HG02885 (cell line): ENCODE measurements around the gene BCL2A1.
A peak's percentile ranks its signal among the peaks of the same experiment; 100 is the strongest.
"Not testable (repeated sequence)": the region's sequence is repeated elsewhere in the genome, so short reads cannot be mapped to it uniquely, and the experiment has no call there.

Source experiments
- ATAC-seq: cut with Tn5 transposase; IDR thresholded peaks from one replicate; pipeline ENCODE4 v1.9.1; 2021; ENCODE audit warnings: mild to moderate bottlenecking; ENCODE audit not compliant: unreplicated experiment, poor library complexity

The BCL2A1 gene

GRCh38 chr15:79964232-79964805, 6.7 kb downstream of the BCL2A1 start:
- ATAC-seq, result no peak

- ATAC-seq, result not testable (repeated sequence)
Measured at GRCh38 chr15:79962921-79963320, 8.1 kb downstream of the BCL2A1 start.

DNA sequence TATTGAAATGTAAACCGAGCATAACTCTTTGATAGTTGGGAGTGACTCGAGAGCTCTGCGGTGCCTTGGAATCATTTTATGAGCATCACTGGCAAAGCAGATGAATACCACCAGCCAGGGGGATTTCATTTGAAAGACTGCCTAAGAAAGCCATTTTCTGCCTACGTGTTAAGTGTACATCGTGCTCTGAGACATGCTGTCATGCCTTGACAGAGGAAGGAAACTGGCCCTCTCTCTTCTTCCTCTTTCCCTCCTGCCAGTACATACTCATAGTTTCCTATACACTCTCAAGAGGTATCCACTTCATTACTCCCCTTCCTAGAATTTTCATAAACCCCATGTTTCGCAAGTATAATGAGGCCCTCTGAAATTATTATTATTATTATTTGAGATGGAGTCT, 8.8 kb downstream of the BCL2A1 start:
- ATAC-seq, result peak; percentile 70

DNA sequence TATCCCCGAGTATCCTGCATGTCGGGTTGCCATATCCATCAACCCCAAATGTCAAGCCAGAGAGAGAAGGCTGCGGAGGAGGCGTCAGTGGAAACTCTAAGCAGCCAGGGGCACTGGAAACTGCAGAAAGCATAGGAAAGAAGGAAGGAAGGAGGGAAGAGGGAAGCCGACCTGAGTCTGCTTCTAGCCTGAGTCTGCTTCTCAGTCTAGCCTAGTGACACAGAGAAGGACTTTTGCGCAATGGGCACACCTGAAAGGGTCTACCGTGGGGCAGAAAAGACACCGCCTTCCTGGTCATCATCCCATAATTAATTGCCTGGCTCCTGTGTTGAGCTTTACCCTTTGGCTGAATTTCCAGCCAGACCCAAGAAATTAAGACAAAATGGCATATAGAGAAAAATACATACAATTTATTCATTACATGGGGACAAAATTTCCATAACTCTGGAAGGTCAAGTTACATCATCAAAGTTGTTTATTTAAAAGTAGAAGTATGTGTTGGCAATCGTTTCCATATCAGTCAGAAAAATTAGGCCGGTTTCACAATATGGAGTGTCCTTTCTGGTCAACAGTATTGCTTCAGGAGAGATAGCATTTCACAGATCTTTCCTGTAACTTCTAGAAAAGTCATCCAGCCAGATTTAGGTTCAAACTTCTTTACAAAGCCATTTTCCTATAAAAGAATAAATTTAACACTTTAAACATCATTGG, 10.3 kb downstream of the BCL2A1 start:
- no peak for ATAC-seq

- no peak for ATAC-seq
Measured at GRCh38 chr15:79957741-79958140, 13.3 kb downstream of the BCL2A1 start.

GRCh38 chr15:79956354-79956939, 14.5 kb downstream of the BCL2A1 start:
- ATAC-seq, result no peak

DNA sequence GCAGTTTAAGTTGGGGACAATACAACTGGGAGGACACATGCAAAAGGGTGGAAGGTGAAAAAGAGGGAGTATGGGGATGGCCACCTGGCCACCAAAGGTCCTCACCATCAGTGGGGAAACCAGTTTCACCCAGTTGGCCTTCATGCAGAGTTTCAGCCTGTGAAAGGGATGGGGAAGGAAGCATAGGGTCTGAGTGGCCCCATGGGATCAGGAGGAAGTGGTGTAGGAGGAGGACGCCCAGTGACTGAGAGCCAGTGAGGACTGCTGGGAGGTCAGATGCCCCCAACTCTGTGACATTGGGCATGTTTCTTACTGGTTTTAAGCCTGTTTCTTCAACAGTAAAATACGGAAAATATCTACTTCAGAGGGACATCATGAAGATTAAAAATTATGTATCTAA, 16.3 kb downstream of the BCL2A1 start:
- no peak for ATAC-seq

GRCh38 chr15:79953951-79954444, 17.0 kb downstream of the BCL2A1 start:
- no peak for ATAC-seq

- no peak for ATAC-seq
Measured at GRCh38 chr15:79952329-79952728, 18.7 kb downstream of the BCL2A1 start.

DNA sequence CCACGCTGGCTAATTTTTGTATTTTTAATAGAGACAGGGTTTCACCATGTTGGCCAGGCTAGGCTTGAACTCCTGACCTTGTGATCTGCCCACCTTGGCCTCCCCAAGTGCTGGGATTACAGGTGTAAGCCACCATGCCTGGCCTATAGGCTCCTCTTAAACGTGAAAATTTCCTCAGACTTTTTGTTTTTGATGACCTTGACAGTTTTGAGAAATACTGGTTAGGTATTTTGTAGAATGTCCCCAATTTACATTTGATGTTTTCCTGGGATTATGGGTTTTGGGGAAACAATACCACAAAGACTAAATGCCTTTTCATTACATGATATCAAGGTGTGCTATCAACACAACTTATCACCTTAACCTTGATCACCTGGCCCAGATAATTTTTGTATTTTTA, 20.7 kb downstream of the BCL2A1 start:
- ATAC-seq, result no peak

GRCh38 chr15:79948761-79949160, 22.2 kb downstream of the BCL2A1 start:
- no peak for ATAC-seq

- ATAC-seq, result no peak
Measured at GRCh38 chr15:79948095-79948695, 22.8 kb downstream of the BCL2A1 start.

DNA sequence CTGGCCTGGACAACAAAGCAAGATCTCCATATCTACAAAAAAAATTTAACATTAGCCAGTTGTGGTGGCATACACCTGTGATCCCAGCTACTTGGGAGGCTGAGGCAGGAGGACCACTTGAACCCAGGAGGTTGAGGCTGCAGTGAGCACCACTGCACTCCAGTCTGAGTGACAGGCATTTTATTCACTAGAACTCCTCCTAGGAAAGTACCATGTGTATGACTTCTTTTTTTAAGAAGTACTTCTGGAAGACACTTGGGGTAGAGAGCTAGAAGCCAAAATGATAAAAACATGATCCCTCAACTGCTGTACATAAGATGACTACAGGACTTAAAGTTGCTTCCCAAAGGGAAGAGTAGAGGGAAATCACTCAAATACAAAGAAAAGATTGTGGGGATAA, 24.0 kb downstream of the BCL2A1 start:
- ATAC-seq, result no peak

- ATAC-seq, result no peak
Measured at GRCh38 chr15:79944622-79945021, 26.4 kb downstream of the BCL2A1 start.

- ATAC-seq, result peak; percentile 80
Measured at GRCh38 chr15:79943820-79944219, 27.2 kb downstream of the BCL2A1 start.

DNA sequence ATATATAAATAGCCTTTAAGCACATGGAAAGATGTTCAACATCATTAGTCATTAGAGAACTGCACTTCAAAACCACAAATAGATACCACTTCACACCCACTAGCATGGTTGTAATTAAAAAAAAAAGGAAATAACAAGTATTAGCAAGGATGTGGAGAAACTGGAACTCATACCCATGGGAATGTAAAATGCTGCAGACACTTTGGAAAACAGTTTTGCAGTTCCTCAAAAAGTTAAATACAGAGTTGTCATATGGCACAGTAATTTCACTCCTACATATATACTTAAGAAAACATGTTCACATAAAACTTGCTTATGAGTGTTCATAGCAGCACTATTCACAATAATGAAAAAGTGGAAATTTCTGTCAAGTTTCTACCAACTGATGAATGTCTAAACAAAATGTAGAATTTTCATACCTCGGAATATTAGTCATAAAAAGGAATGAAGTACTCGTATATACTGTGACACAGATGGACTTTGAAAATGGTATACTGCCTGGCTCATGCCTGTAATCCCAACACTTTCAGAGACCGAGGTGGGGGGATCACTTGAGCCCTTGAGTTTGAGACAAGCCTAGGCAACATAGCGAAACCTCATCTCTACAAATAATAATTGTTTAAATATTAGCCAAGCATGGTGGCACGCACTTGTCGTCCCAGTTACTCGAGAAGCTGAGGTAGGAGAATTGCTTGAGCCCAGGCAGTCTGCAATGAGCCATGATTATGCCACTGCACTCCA, 28.1 kb downstream of the BCL2A1 start:
- ATAC-seq, result no peak

DNA sequence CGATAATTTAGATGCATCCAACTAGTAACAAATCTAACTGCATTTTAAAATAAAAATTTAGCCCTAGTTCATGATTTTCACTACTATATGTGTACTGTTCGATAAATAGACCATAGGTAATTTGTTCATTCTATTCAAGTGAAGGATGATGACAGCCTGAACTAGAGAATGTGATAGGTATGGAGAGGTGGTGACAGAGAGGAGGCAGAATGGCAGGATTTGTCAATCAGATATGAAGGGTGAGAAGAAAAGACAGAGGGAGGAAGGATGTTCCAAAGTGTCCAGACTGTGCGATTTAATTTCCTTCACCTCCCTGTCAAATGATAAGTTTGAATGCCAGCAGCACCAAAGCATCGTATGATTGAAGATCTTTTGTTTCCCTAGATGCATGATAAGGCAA, 31.6 kb downstream of the BCL2A1 start:
- ATAC-seq, result no peak

GRCh38 chr15:79938143-79938542, 32.9 kb downstream of the BCL2A1 start:
- ATAC-seq, result no peak

GRCh38 chr15:79935556-79936201, 35.3 kb downstream of the BCL2A1 start:
- ATAC-seq, result not testable (repeated sequence)

GRCh38 chr15:79933231-79933630, 37.8 kb downstream of the BCL2A1 start:
- no peak for ATAC-seq
